Measurements from ENCODE around the gene FLNB. TPM values are rescaled to one million over a fixed set of nuclear protein-coding genes. Genes with fewer than 3 reads are reported as not detected.

Gene FLNB
- total RNA-seq, 4 donors from 2014 or later = 116 to 533 (median 439) TPM

- peaks cover 0 to 54% (median 0%) of the 10 kb centered on the region in 3 donors for H3K36me3 ChIP-seq
- no peak overlapping the region for H3K27ac ChIP-seq
- H3K4me1 ChIP-seq = no peaks in the 10 kb centered on the region
- no peaks in the 10 kb centered on the region for H3K9me3 ChIP-seq
- H3K4me3 ChIP-seq = no peak overlapping the region
- TF ChIP-seq CTCF (IDR thresholded peaks at IDR 0.05) (no peak), POLR2A (IDR thresholded peaks at IDR 0.05) (no peak)
- H3K27me3 ChIP-seq = no peaks in the 10 kb centered on the region
- DNase-seq = no peak
These were observed 84.3 kb downstream of the FLNB start for GRCh38 chr3:58092521-58092920.

DNA sequence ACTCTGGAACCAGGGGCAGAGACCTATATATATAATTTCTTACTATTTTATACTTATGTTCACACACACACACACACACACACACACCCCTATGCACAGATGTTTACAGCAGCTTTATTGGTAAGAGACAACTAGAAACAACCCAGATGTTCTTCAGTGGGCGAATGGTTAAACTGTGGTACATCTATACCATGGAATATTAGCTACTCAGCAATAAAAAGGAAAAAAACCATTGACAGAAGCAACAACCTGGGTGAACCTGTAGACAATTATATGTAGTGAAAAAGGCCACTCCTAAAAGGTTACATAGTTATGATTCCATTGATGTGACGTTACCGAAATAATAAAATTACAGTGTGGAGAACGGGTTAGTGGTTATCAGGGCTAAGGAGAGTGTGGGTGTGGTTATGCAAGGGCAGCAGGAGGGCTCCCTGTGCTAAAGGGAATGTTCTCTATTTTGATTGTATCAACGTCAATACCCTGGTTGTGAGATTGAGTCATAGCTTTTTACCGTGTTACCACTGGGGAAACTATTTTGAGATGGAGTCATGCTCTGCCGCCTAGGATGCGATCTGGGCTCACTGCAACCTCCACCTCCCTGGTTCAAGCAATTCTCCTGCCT, 85.5 kb downstream of the FLNB start:
- Histone ChIP-seq H3K4me3 (no peak overlapping the region), H3K4me1 (no peaks in the 10 kb centered on the region), H3K27me3 (no peaks in the 10 kb centered on the region), H3K36me3 (peaks cover 0 to 57% (median 0%) of the 10 kb centered on the region in 3 donors), H3K27ac (no peak overlapping the region), H3K9me3 (no peaks in the 10 kb centered on the region)
- DNase-seq = no peak
- TF ChIP-seq POLR2A (IDR thresholded peaks at IDR 0.05) = no peak
- TF ChIP-seq CTCF (IDR thresholded peaks at IDR 0.05) = no peak

DNA sequence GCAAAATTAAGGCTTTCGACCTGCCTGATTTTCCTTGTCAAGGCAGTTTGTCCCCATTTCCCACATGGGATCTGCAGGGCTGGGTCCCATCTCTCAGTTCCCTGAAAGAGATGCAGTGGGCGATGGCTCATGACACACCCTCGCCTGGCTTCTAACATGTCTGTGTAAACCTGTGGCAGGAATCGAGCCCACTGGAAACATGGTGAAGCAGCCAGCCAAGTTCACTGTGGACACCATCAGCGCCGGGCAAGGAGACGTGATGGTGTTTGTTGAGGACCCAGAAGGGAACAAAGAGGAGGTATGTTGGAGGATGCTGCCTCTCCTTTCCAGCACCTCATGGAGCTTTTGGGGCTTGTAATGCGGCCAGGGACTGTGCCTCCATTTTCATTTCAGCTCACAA, 86.4 kb downstream of the FLNB start:
- DNase-seq = no peak
- H3K9me3 ChIP-seq = no peaks in the 10 kb centered on the region
- H3K27me3 ChIP-seq = no peaks in the 10 kb centered on the region
- peaks cover 0 to 65% (median 0%) of the 10 kb centered on the region in 3 donors for H3K36me3 ChIP-seq
- no peak for TF ChIP-seq CTCF (IDR thresholded peaks at IDR 0.05)
- no peak for TF ChIP-seq POLR2A (IDR thresholded peaks at IDR 0.05)
- H3K4me3 ChIP-seq = no peak overlapping the region
- H3K27ac ChIP-seq = no peak overlapping the region
- H3K4me1 ChIP-seq = no peaks in the 10 kb centered on the region

- no peak for TF ChIP-seq POLR2A (IDR thresholded peaks at IDR 0.05)
- Histone ChIP-seq H3K27ac (no peak overlapping the region), H3K36me3 (peaks cover 0 to 72% (median 0%) of the 10 kb centered on the region in 3 donors)
These were observed 87.4 kb downstream of the FLNB start for GRCh38 chr3:58095603-58096138.

DNA sequence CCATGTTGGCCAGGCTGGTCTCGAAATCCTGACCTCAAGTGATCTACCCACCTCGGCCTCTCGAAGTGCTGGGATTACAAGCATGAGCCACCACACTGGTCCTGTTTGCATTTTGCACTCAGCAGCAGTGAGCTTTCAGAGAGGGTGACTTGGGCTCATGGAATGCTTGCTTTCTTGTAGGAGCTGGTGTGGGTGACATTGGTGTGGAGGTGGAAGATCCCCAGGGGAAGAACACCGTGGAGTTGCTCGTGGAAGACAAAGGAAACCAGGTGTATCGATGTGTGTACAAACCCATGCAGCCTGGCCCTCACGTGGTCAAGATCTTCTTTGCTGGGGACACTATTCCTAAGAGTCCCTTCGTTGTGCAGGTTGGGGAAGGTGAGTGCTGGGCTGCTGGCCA, 90.3 kb downstream of the FLNB start:
- DNase-seq = no peak
- TF ChIP-seq POLR2A (IDR thresholded peaks at IDR 0.05) = no peak

More at GRCh38 chr3:58095603-58096138, 87.4 kb downstream of the FLNB start:
- Histone ChIP-seq H3K4me1 (no peaks in the 10 kb centered on the region), H3K9me3 (no peaks in the 10 kb centered on the region), H3K27me3 (no peaks in the 10 kb centered on the region), H3K4me3 (no peak overlapping the region)
- no peak for DNase-seq

GRCh38 chr3:58099865-58100264, 91.6 kb downstream of the FLNB start:
- Histone ChIP-seq H3K4me1 (no peaks in the 10 kb centered on the region), H3K4me3 (no peak overlapping the region), H3K36me3 (peaks cover 0 to 95% (median under 1%) of the 10 kb centered on the region in 3 donors), H3K27me3 (no peaks in the 10 kb centered on the region), H3K9me3 (no peaks in the 10 kb centered on the region), H3K27ac (no peak overlapping the region)
- TF ChIP-seq POLR2A (IDR thresholded peaks at IDR 0.05) (no peak), CTCF (IDR thresholded peaks at IDR 0.05) (no peak)
- DNase-seq = no peak

More for the DNA sequence above, 90.3 kb downstream of the FLNB start:
- Histone ChIP-seq H3K4me3 (no peak overlapping the region), H3K27ac (no peak overlapping the region), H3K27me3 (no peaks in the 10 kb centered on the region), H3K36me3 (peaks cover 0 to 89% (median 0%) of the 10 kb centered on the region in 3 donors), H3K9me3 (no peaks in the 10 kb centered on the region), H3K4me1 (no peaks in the 10 kb centered on the region)

Data from Peyer's patch (tissue), 4 donors.